CD8-positive, alpha-beta memory T cell (primary cell): ENCODE results near the gene P3H4. TPM values are rescaled to one million over a fixed set of nuclear protein-coding genes. Genes with fewer than 3 reads are reported as not detected.

ENCODE experiments used
- CTCF ChIA-PET: fragments of 350-600 bp; sonication (Branson Sonifier 250); formaldehyde crosslinking; loops from one replicate; lab custom pipeline; 2021; ENCODE audit warnings: antibody characterized with exemption; lab: Charles Lee
- POLR2A ChIA-PET: fragments of 350-600 bp; sonication (Branson Sonifier 250); formaldehyde crosslinking; loops from one replicate; lab custom pipeline; 2021; ENCODE audit warnings: antibody characterized with exemption; lab: Charles Lee
- DNase-seq, 5 donors: peaks; one replicate each; pipeline versions ENCODE4 v3.0.0 to v3.0.0-alpha.2; 2020 to 2022; ENCODE audit warnings: mixed read lengths in 1 of 5
- H3K27ac ChIP-seq: one replicate; pipeline ENCODE4 v1.7.0; 2013; ENCODE audit warnings: low read depth, mild to moderate bottlenecking, low read length, moderate library complexity
- H3K27me3 ChIP-seq: 2 replicates; pipeline ENCODE4 v1.7.0; 2013; ENCODE audit warnings: low read length, mild to moderate bottlenecking; ENCODE audit not compliant: insufficient read depth, poor library complexity, severe bottlenecking
- H3K36me3 ChIP-seq: 2 replicates; pipeline ENCODE4 v1.7.0; 2013; ENCODE audit warnings: mild to moderate bottlenecking, low read length, moderate library complexity; ENCODE audit not compliant: insufficient read depth
- H3K4me1 ChIP-seq: 2 replicates; pipeline ENCODE4 v1.7.0; 2013; ENCODE audit warnings: mild to moderate bottlenecking, low read length, moderate library complexity; ENCODE audit not compliant: insufficient read depth
- H3K4me3 ChIP-seq: 2 replicates; pipeline ENCODE4 v1.7.0; 2013; ENCODE audit warnings: mild to moderate bottlenecking, low read length
- H3K9me3 ChIP-seq: 2 replicates; pipeline ENCODE4 v1.7.0; 2013; ENCODE audit warnings: mild to moderate bottlenecking, low read length
- H3K27ac Mint-ChIP-seq, 8 donors: one replicate each; pipeline ENCODE4 v1.8.0; 2020 to 2021; ENCODE audit warnings: mixed read lengths in 8 of 8, mild to moderate bottlenecking in 6 of 8, inconsistent platforms in 3 of 8, moderate library complexity in 3 of 8
- H3K27me3 Mint-ChIP-seq, 2 donors: one replicate each; pipeline ENCODE4 v1.8.0; 2020 to 2021; ENCODE audit warnings: mixed read lengths in 2 of 2, mild to moderate bottlenecking in 1 of 2, moderate library complexity in 1 of 2
- H3K36me3 Mint-ChIP-seq, 3 donors: one replicate each; pipeline ENCODE4 v1.8.0; 2020 to 2021; ENCODE audit warnings: mixed read lengths in 3 of 3, inconsistent platforms in 1 of 3, mild to moderate bottlenecking in 1 of 3
- H3K4me1 Mint-ChIP-seq, 3 donors: one replicate each; pipeline ENCODE4 v1.8.0; 2020 to 2021; ENCODE audit warnings: mixed read lengths in 3 of 3, inconsistent platforms in 1 of 3, mild to moderate bottlenecking in 1 of 3
- H3K4me3 Mint-ChIP-seq, 7 donors: one replicate each; pipeline ENCODE4 v1.8.0; 2020 to 2021; ENCODE audit warnings: mixed read lengths in 7 of 7, mild to moderate bottlenecking in 6 of 7, moderate library complexity in 4 of 7, inconsistent platforms in 2 of 7
- H3K9me3 Mint-ChIP-seq, 5 donors: one replicate each; pipeline ENCODE4 v1.8.0; 2020 to 2022; ENCODE audit warnings: mixed read lengths in 5 of 5, mild to moderate bottlenecking in 3 of 5, moderate library complexity in 2 of 5, inconsistent platforms in 1 of 5
- polyA plus RNA-seq: library from polyadenylated mRNA; unstranded; fragments of 300-500 nt; fragmentation: Illumina TruSeq; gene quantifications from one replicate; pipeline ENCODE4 v1.2.3, GENCODE V29; 2021
- total RNA-seq, 2 experiments: library from RNA; stranded (reverse); gene quantifications; one replicate each; pipeline ENCODE4 v1.2.3, GENCODE V29; 2021

P3H4 gene
- total and polyA plus RNA-seq, 3 experiments from 2014 or later: 2.6 to 5.4 (median 3.7) TPM

GRCh38 chr17:41806685-41807445 is 4.9 kb downstream of the P3H4 start:
- Mint-ChIP-seq H3K27ac (no peak overlapping the region), H3K27me3 (peaks cover 0 to 1% of the 10 kb centered on the region in 2 donors), H3K36me3 (peaks cover 0 to 3% (median 2%) of the 10 kb centered on the region in 3 donors), H3K4me1 (peaks cover 15 to 22% (median 15%) of the 10 kb centered on the region in 3 donors), H3K4me3 (peak overlapping the region in 1 of 7 donors; percentile 54), H3K9me3 (no peaks in the 10 kb centered on the region)
- CTCF ChIA-PET: no interaction called here
- Histone ChIP-seq H3K27me3 (no peaks in the 10 kb centered on the region), H3K27ac (no peak overlapping the region), H3K9me3 (no peaks in the 10 kb centered on the region), H3K36me3 (no peaks in the 10 kb centered on the region), H3K4me3 (no peak overlapping the region), H3K4me1 (peaks cover 19% of the 10 kb centered on the region)
- no peak for DNase-seq
- POLR2A ChIA-PET: interaction anchor here (0.7 kb wide), 1 partner anchor 40 kb away, joined by 3 read pairs; no protein-coding TSS in a partner anchor

GRCh38 chr17:41803049-41804020 is 8.4 kb downstream of the P3H4 start:
- H3K27ac Mint-ChIP-seq: no peak overlapping the region
- H3K27ac ChIP-seq: no peak overlapping the region
- no peak overlapping the region for H3K4me3 ChIP-seq
- H3K4me1 Mint-ChIP-seq: peaks cover 4 to 6% (median 5%) of the 10 kb centered on the region in 3 donors
- ChIA-PET CTCF (interaction anchor here (2.1 to 2.2 kb wide), 2 partner anchors 8 to 66 kb away, joined by 12 to 15 read pairs; partner anchors contain the start of gene P3H4), POLR2A (interaction anchor here (1.5 kb wide), 1 partner anchor 8 kb away, joined by 3 read pairs; the partner anchor contains the start of gene P3H4)
- peaks cover 0 to 3% (median 0%) of the 10 kb centered on the region in 3 donors for H3K36me3 Mint-ChIP-seq
- H3K36me3 ChIP-seq: no peaks in the 10 kb centered on the region
- H3K4me3 Mint-ChIP-seq: no peak overlapping the region
- no peaks in the 10 kb centered on the region for H3K9me3 Mint-ChIP-seq
- no peaks in the 10 kb centered on the region for H3K9me3 ChIP-seq
- H3K27me3 ChIP-seq: no peaks in the 10 kb centered on the region
- no peaks in the 10 kb centered on the region for H3K4me1 ChIP-seq
- no peak for DNase-seq
- peaks cover 4 to 8% of the 10 kb centered on the region in 2 donors for H3K27me3 Mint-ChIP-seq

GRCh38 chr17:41801374-41802271 is 10.1 kb downstream of the P3H4 start:
- Mint-ChIP-seq H3K9me3 (no peaks in the 10 kb centered on the region), H3K27me3 (peaks cover 6 to 8% of the 10 kb centered on the region in 2 donors), H3K36me3 (peaks cover 0 to 2% (median 0%) of the 10 kb centered on the region in 3 donors), H3K4me1 (peaks cover 4 to 6% (median 5%) of the 10 kb centered on the region in 3 donors), H3K4me3 (no peak overlapping the region), H3K27ac (peak overlapping the region in 5 of 8 donors; percentile 25 to 42 (median 35))
- ChIA-PET POLR2A (interaction anchor here (1.5 kb wide), 1 partner anchor 10 kb away, joined by 3 read pairs; the partner anchor contains the start of gene P3H4), CTCF (interaction anchor here (0.7 to 2.2 kb wide), 16 partner anchors 9 to 92 kb away, joined by 3 to 15 read pairs (median 4); partner anchors contain the start of genes KLHL11 and P3H4)
- peak; percentile 52 to 76 (median 61) for DNase-seq
- Histone ChIP-seq H3K9me3 (no peaks in the 10 kb centered on the region), H3K36me3 (no peaks in the 10 kb centered on the region), H3K4me3 (no peak overlapping the region), H3K27ac (no peak overlapping the region), H3K27me3 (no peaks in the 10 kb centered on the region), H3K4me1 (no peaks in the 10 kb centered on the region)

- Mint-ChIP-seq H3K36me3 (no peaks in the 10 kb centered on the region), H3K4me3 (no peak overlapping the region), H3K27ac (no peak overlapping the region), H3K27me3 (peaks cover 5 to 8% of the 10 kb centered on the region in 2 donors), H3K9me3 (no peaks in the 10 kb centered on the region), H3K4me1 (peaks cover 4 to 6% (median 5%) of the 10 kb centered on the region in 3 donors)
- CTCF ChIA-PET: interaction anchor here (0.7 to 2.2 kb wide), 13 partner anchors 11 to 75 kb away, joined by 3 to 15 read pairs (median 4); partner anchors contain the start of genes KLHL11 and P3H4
- Histone ChIP-seq H3K36me3 (no peaks in the 10 kb centered on the region), H3K4me1 (no peaks in the 10 kb centered on the region), H3K27me3 (no peaks in the 10 kb centered on the region), H3K9me3 (no peaks in the 10 kb centered on the region), H3K4me3 (no peak overlapping the region), H3K27ac (no peak overlapping the region)
- POLR2A ChIA-PET: no interaction called here
- DNase-seq: no peak
Observed at GRCh38 chr17:41800601-41801373, 11.0 kb downstream of the P3H4 start.

GRCh38 chr17:41799366-41799765 is 12.4 kb downstream of the P3H4 start:
- no peak overlapping the region for H3K4me3 Mint-ChIP-seq
- peaks cover 4 to 6% (median 5%) of the 10 kb centered on the region in 3 donors for H3K4me1 Mint-ChIP-seq
- Histone ChIP-seq H3K9me3 (no peaks in the 10 kb centered on the region), H3K4me3 (no peak overlapping the region), H3K27me3 (no peaks in the 10 kb centered on the region), H3K27ac (no peak overlapping the region), H3K4me1 (no peaks in the 10 kb centered on the region), H3K36me3 (no peaks in the 10 kb centered on the region)
- no peaks in the 10 kb centered on the region for H3K36me3 Mint-ChIP-seq
- H3K9me3 Mint-ChIP-seq: no peaks in the 10 kb centered on the region
- H3K27me3 Mint-ChIP-seq: peaks cover 5 to 8% of the 10 kb centered on the region in 2 donors
- ChIA-PET CTCF (interaction anchor here (0.8 to 2.0 kb wide), 2 partner anchors 12 to 137 kb away, joined by 3 to 9 read pairs; partner anchors contain the start of gene P3H4), POLR2A (no interaction called here)
- no peak for DNase-seq
- no peak overlapping the region for H3K27ac Mint-ChIP-seq

- ChIA-PET CTCF (interaction anchor here (0.7 kb wide), 1 partner anchor 60 kb away, joined by 3 read pairs; no protein-coding TSS in a partner anchor), POLR2A (no interaction called here)
- H3K36me3 Mint-ChIP-seq: no peaks in the 10 kb centered on the region
- H3K4me1 ChIP-seq: no peaks in the 10 kb centered on the region
- H3K4me3 ChIP-seq: no peak overlapping the region
- peaks cover 4 to 6% (median 5%) of the 10 kb centered on the region in 3 donors for H3K4me1 Mint-ChIP-seq
- no peak overlapping the region for H3K4me3 Mint-ChIP-seq
- H3K27ac Mint-ChIP-seq: no peak overlapping the region
- H3K9me3 ChIP-seq: no peaks in the 10 kb centered on the region
- DNase-seq: no peak
- no peaks in the 10 kb centered on the region for H3K36me3 ChIP-seq
- no peaks in the 10 kb centered on the region for H3K9me3 Mint-ChIP-seq
- H3K27me3 ChIP-seq: no peaks in the 10 kb centered on the region
- H3K27me3 Mint-ChIP-seq: peaks cover 5 to 8% of the 10 kb centered on the region in 2 donors
- H3K27ac ChIP-seq: no peak overlapping the region
Observed at GRCh38 chr17:41797377-41797776, 14.4 kb downstream of the P3H4 start.
